Mucosa of descending colon (tissue), 3 donors: Measurements from ENCODE around the gene ZNF575. TPM values are rescaled to one million over a fixed set of nuclear protein-coding genes. Genes with fewer than 3 reads are reported as not detected.

Experiments used
- ATAC-seq: fragments of 200-7000 bp; cut with Tn5 transposase; one replicate; pipeline ENCODE4 v1.9.1; 2020; ENCODE audit warnings: mild to moderate bottlenecking, moderate library complexity
- DNase-seq, 3 donors: peaks; one replicate each; pipeline ENCODE4 v3.0.0-alpha.2; 2020
- H3K36me3 ChIP-seq: fragments of 200-600 bp; one replicate; pipeline ENCODE4 v1.8.0; 2021; ENCODE audit warnings: low read depth, mild to moderate bottlenecking
- H3K4me1 ChIP-seq: fragments of 200-600 bp; one replicate; pipeline ENCODE4 v1.8.0; 2021; ENCODE audit warnings: low read depth, mild to moderate bottlenecking
- H3K4me3 ChIP-seq: fragments of 200-600 bp; one replicate; pipeline ENCODE4 v1.8.0; 2021; ENCODE audit warnings: mild to moderate bottlenecking
- H3K9me3 ChIP-seq: fragments of 200-600 bp; one replicate; pipeline ENCODE4 v1.8.0; 2021; ENCODE audit warnings: mild to moderate bottlenecking
- CTCF ChIP-seq: fragments of 200-600 bp; IDR thresholded peaks from one replicate; pipeline ENCODE4 v1.8.0; 2022; ENCODE audit warnings: antibody characterized with exemption, mild to moderate bottlenecking
- intact Hi-C, 2 donors: fragments of 100-400 bp; cut with DNase I in 1 of 2; cut with micrococcal nuclease in 1 of 2; formaldehyde crosslinking; loops; one replicate each; pipeline versions ENCODE4 v1.11.0 to v1.11.1; 2022; cut with DNase I, micrococcal nuclease
- total RNA-seq, 3 donors: library from RNA; stranded (reverse); fragmentation: NEBNext Ultra II Directional in 2 of 3; extraction: Animal tissue kit (Norgen Biotek cat#: 25700) in 2 of 3; gene quantifications; one replicate each; pipeline versions ENCODE4 v1.2.1 to v1.2.4, GENCODE V29; 2021 to 2023
- donor health status: DM: no; HTN: no; CAD: no; lungs with moderate emphysema.
- donor health status: DM: no; HTN: no; CAD: no.
- donor health status: DM: no; HTN: yes; CAD: no.

Gene ZNF575
- total RNA-seq, 3 donors from 2014 or later = 9.1 to 18.2 (median 9.6) TPM

DNA sequence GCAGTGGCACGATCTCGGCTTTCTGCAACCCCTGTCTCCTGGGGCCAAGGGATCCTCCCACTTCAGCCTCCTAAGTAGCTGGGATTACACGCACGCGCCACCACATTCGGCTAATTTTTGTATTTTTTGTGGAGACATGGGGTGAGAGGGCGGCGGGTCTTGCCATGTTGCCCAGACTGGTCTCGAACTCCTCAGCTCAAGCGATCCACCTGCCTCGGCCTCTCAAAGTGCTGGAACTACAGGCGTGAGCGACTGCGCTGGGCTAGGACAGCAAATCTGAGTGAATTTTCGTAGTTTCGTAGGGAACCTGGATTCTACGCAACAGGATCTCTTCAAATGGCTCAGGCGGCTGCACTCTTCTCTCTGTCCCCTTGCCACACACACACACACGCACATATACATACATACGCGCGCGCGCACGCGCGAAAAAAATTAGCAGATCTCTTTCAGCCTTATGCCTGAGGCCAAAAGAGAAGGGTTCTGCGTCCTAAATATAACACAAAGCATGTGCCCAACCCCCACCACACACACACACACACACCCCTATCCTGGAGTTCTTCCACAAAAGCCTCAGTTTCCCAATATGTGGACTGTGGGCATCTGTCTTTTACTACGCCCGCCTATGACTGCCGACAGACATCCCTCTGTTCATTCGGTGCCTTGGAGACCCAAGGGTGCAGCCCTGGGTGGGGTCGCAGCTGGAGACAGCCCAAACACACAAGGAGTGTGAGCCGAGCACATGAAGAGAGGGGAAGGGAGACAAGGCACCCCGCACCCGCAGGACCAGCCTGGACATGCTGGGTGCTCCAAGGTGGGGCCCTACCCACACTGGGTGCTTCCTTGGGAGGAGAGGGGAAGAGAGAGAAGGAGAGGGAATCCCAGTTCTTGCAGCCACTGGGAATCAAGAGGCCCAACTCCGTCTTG is 43.2 kb downstream of the ZNF575 start:
- no peaks in the 10 kb centered on the region for H3K36me3 ChIP-seq
- H3K4me1 ChIP-seq = peaks cover 13% of the 10 kb centered on the region
- no peak overlapping the region for H3K4me3 ChIP-seq
- no peak for TF ChIP-seq CTCF
- peak in 2 of 3 donors; percentile 45 to 53 for DNase-seq
- no peaks in the 10 kb centered on the region for H3K9me3 ChIP-seq
- intact Hi-C loops = no loop called here
- no peak for ATAC-seq

DNA sequence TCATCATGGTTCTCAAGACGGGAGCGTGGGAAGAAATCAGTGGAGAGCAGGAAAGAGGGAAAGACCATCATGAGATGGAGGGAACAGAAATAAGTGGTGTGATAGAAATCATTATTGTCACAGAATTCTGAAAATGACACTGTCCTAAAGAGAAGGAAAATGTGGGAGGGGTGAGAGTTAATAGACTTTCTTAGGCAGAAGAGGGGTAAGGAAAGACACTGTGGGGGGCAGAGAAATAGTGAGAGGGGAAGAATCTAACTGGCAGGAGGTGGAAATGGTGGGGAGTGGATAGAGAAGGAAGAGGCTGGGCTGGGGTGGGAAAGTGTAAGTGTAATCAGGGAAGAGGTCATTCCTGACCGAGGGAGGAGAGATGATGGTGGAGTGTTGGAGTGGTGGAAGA is 45.8 kb downstream of the ZNF575 start:
- TF ChIP-seq CTCF = no peak
- H3K36me3 ChIP-seq = no peaks in the 10 kb centered on the region
- ATAC-seq (no peak), DNase-seq (no peak)
- H3K9me3 ChIP-seq = no peaks in the 10 kb centered on the region
- no peak overlapping the region for H3K4me3 ChIP-seq
- peaks cover 10% of the 10 kb centered on the region for H3K4me1 ChIP-seq
- intact Hi-C loops = no loop called here

DNA sequence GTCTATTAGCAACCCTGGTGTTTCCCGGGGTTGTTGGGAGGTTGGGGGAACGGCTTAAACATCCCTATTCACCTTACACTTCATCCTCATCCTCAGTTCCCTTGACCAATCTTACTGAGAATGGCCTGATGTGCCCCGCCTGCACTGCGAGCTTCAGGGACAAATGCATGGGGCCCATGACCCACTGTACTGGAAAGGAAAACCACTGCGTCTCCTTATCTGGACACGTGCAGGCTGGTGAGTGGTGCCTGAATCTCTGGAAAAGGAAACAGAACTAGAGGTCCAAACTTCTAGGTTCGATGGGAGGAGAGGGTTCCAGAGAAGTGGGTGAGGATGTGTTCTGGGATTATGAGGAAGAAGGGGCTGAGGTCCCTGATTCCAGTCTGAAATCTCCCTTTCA is 48.5 kb downstream of the ZNF575 start:
- ATAC-seq = no peak
- no peak for DNase-seq
- H3K36me3 ChIP-seq = no peaks in the 10 kb centered on the region

GRCh38 chr19:43582495-43582894 is 49.5 kb downstream of the ZNF575 start:
- DNase-seq (no peak), ATAC-seq (no peak)
- Histone ChIP-seq H3K4me3 (no peak overlapping the region), H3K36me3 (no peaks in the 10 kb centered on the region), H3K4me1 (no peaks in the 10 kb centered on the region), H3K9me3 (no peaks in the 10 kb centered on the region)
- intact Hi-C loops = no loop called here
- no peak for TF ChIP-seq CTCF

More for the DNA sequence above, 48.5 kb downstream of the ZNF575 start:
- intact Hi-C loops = no loop called here
- H3K4me1 ChIP-seq = no peaks in the 10 kb centered on the region
- H3K4me3 ChIP-seq = no peak overlapping the region
- no peak for TF ChIP-seq CTCF
- no peaks in the 10 kb centered on the region for H3K9me3 ChIP-seq

DNA sequence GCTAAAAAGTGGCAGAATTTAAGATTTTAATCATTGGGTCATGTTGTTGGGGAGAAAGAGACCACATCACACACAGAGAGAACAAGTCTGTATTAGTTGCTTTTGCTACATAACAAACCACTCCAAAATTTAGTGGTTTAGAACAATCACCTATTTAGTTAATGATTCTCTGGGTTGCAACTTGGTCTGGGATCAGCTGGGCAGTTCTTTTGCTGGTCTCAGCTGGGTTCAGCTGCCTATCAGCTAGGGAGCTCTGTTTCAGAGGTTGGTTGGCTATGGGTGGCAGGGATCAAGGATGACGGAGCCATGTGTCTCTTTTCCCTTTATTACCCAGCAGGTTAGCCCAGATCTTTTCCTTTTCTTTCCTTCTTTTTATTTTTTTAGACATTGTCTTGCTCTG is 51.5 kb downstream of the ZNF575 start:
- TF ChIP-seq CTCF = no peak
- intact Hi-C loops = no loop called here
- H3K9me3 ChIP-seq = no peaks in the 10 kb centered on the region
- H3K4me1 ChIP-seq = no peaks in the 10 kb centered on the region
- no peak overlapping the region for H3K4me3 ChIP-seq
- no peak for DNase-seq
- ATAC-seq = no peak
- H3K36me3 ChIP-seq = no peaks in the 10 kb centered on the region

Other genes starting within 250 kb of the ZNF575 start
- gene CD177, start 179.5 kb upstream of the ZNF575 start, total RNA-seq = 100 to 1,000 TPM; 202 to 349 (median 232) TPM
- gene TEX101, start 118.3 kb upstream of the ZNF575 start, total RNA-seq = under 1 TPM in 1 of 3 donors, not detected in 2; 0.35 TPM
- gene LYPD3, start 67.6 kb upstream of the ZNF575 start, total RNA-seq = 1 to 10 TPM in 1 of 3 donors, under 1 TPM in 2; 0.23 to 1.5 (median 0.46) TPM
- 10 to 100 TPM; 13.2 to 22.4 (median 21.3) TPM for gene PHLDB3, start 28.4 kb upstream of the ZNF575 start, total RNA-seq
- gene ETHE1, start 6.0 kb upstream of the ZNF575 start, total RNA-seq = 100 to 1,000 TPM; 235 to 713 (median 450) TPM
- 10 to 100 TPM; 16.4 to 33.4 (median 21.1) TPM for gene XRCC1, start 42.3 kb downstream of the ZNF575 start, total RNA-seq
- gene PINLYP, start 42.6 kb downstream of the ZNF575 start, total RNA-seq = 1 to 10 TPM in 2 of 3 donors, under 1 TPM in 1; 0.61 to 7.4 (median 2.0) TPM
- 10 to 100 TPM; 18.9 to 29.4 (median 21.9) TPM for gene IRGQ, start 62.9 kb downstream of the ZNF575 start, total RNA-seq
- 10 to 100 TPM; 15.4 to 18.9 (median 16.3) TPM for gene ZNF576, start 63.4 kb downstream of the ZNF575 start, total RNA-seq
- under 1 TPM; 0.14 to 0.63 (median 0.41) TPM for gene SRRM5, start 78.9 kb downstream of the ZNF575 start, total RNA-seq
- 10 to 100 TPM; 13.6 to 40.2 (median 19.4) TPM for gene ZNF428, start 86.4 kb downstream of the ZNF575 start, total RNA-seq
- 10 to 100 TPM in 1 of 3 donors, 1 to 10 TPM in 2; 1.2 to 26.2 (median 3.4) TPM for gene CADM4, start 106.7 kb downstream of the ZNF575 start, total RNA-seq
- gene PLAUR, start 137.0 kb downstream of the ZNF575 start, total RNA-seq = 100 to 1,000 TPM in 1 of 3 donors, 10 to 100 TPM in 2; 62.0 to 100 (median 75.1) TPM
- gene IRGC, start 182.9 kb downstream of the ZNF575 start, total RNA-seq = not detected
- 10 to 100 TPM; 32.2 to 41.4 (median 34.7) TPM for gene SMG9, start 221.8 kb downstream of the ZNF575 start, total RNA-seq
- gene KCNN4, start 247.8 kb downstream of the ZNF575 start, total RNA-seq = 10 to 100 TPM; 14.9 to 36.2 (median 36.1) TPM